Parathyroid adenoma (tissue), 2 donors: ENCODE results near the gene MRRF.
A peak's percentile ranks its signal among the peaks of the same experiment; 100 is the strongest.

Source experiments
- H2AFZ ChIP-seq: fragments of 300-600 bp; sonication (generic); one replicate; pipeline ENCODE4 v1.7.0; 2017; ENCODE audit warnings: antibody characterized with exemption, mild to moderate bottlenecking
- H3K27ac ChIP-seq: fragments of 300-600 bp; sonication (generic); one replicate; pipeline ENCODE4 v1.7.0; 2017
- H3K27me3 ChIP-seq: fragments of 300-600 bp; sonication (generic); one replicate; pipeline ENCODE4 v1.7.0; 2017; ENCODE audit warnings: low read length; ENCODE audit not compliant: control insufficient read depth, insufficient read depth
- H3K36me3 ChIP-seq: fragments of 300-600 bp; sonication (generic); one replicate; pipeline ENCODE4 v1.7.0; 2017; ENCODE audit warnings: low read length; ENCODE audit not compliant: control insufficient read depth, insufficient read depth
- H3K4me1 ChIP-seq: fragments of 300-600 bp; sonication (generic); one replicate; pipeline ENCODE4 v1.7.0; 2017; ENCODE audit warnings: control low read depth
- H3K4me2 ChIP-seq: fragments of 300-600 bp; sonication (generic); one replicate; pipeline ENCODE4 v1.7.0; 2017; ENCODE audit warnings: low read length
- H3K4me3 ChIP-seq: fragments of 300-600 bp; sonication (generic); one replicate; pipeline ENCODE4 v1.7.0; 2017; ENCODE audit warnings: low read depth, low read length
- H3K79me2 ChIP-seq: fragments of 300-600 bp; sonication (generic); one replicate; pipeline ENCODE4 v1.7.0; 2017; ENCODE audit warnings: control low read depth
- H3K9ac ChIP-seq: fragments of 300-600 bp; sonication (generic); one replicate; pipeline ENCODE4 v1.7.0; 2017; ENCODE audit warnings: mild to moderate bottlenecking
- H3K9me3 ChIP-seq: fragments of 300-600 bp; sonication (generic); one replicate; pipeline ENCODE4 v1.7.0; 2017; ENCODE audit warnings: low read length; ENCODE audit not compliant: control insufficient read depth
- CTCF ChIP-seq: fragments of 300-600 bp; sonication (generic); IDR thresholded peaks from one replicate; pipeline ENCODE4 v1.7.0; 2017; ENCODE audit warnings: antibody characterized with exemption, mild to moderate bottlenecking
- donor health status: primary hyperparathyroidism.

The MRRF gene

GRCh38 chr9:122248448-122248865 is 16.2 kb upstream of the MRRF start:
- Histone ChIP-seq H3K36me3 (no peaks in the 10 kb centered on the region), H3K79me2 (no peaks in the 10 kb centered on the region), H2AFZ (no peak overlapping the region), H3K4me2 (no peak overlapping the region), H3K4me1 (no peaks in the 10 kb centered on the region), H3K9me3 (no peaks in the 10 kb centered on the region), H3K27me3 (no peaks in the 10 kb centered on the region), H3K27ac (no peak overlapping the region), H3K4me3 (no peak overlapping the region), H3K9ac (no peak overlapping the region)
- TF ChIP-seq CTCF, result no peak

- Histone ChIP-seq H3K27me3 (no peaks in the 10 kb centered on the region), H3K9me3 (no peaks in the 10 kb centered on the region), H3K27ac (no peak overlapping the region), H3K4me1 (no peaks in the 10 kb centered on the region), H3K36me3 (no peaks in the 10 kb centered on the region), H3K79me2 (no peaks in the 10 kb centered on the region), H3K4me3 (no peak overlapping the region), H2AFZ (no peak overlapping the region), H3K9ac (no peak overlapping the region), H3K4me2 (no peak overlapping the region)
- no peak for TF ChIP-seq CTCF
These were observed 13.3 kb upstream of the MRRF start for GRCh38 chr9:122251351-122251750.

- Histone ChIP-seq H3K27ac (peak overlapping the region; percentile 17), H3K9ac (no peak overlapping the region), H3K4me1 (no peaks in the 10 kb centered on the region), H3K9me3 (no peaks in the 10 kb centered on the region), H3K79me2 (no peaks in the 10 kb centered on the region), H3K27me3 (no peaks in the 10 kb centered on the region), H2AFZ (no peak overlapping the region), H3K4me3 (no peak overlapping the region), H3K4me2 (no peak overlapping the region), H3K36me3 (no peaks in the 10 kb centered on the region)
- TF ChIP-seq CTCF, result no peak
These were observed 11.9 kb upstream of the MRRF start for GRCh38 chr9:122252796-122253195.

GRCh38 chr9:122254761-122255160 is 9.9 kb upstream of the MRRF start:
- H3K4me2 ChIP-seq, result no peak overlapping the region
- no peaks in the 10 kb centered on the region for H3K36me3 ChIP-seq
- H3K4me3 ChIP-seq, result no peak overlapping the region
- no peak overlapping the region for H3K27ac ChIP-seq
- H3K9me3 ChIP-seq, result no peaks in the 10 kb centered on the region
- no peak for TF ChIP-seq CTCF
- H3K9ac ChIP-seq, result no peak overlapping the region
- H2AFZ ChIP-seq, result no peak overlapping the region
- no peaks in the 10 kb centered on the region for H3K4me1 ChIP-seq
- H3K79me2 ChIP-seq, result no peaks in the 10 kb centered on the region
- no peaks in the 10 kb centered on the region for H3K27me3 ChIP-seq

- Histone ChIP-seq H2AFZ (no peak overlapping the region), H3K4me2 (no peak overlapping the region), H3K27me3 (no peaks in the 10 kb centered on the region), H3K9me3 (no peaks in the 10 kb centered on the region), H3K4me1 (no peaks in the 10 kb centered on the region), H3K9ac (no peak overlapping the region), H3K27ac (no peak overlapping the region), H3K36me3 (no peaks in the 10 kb centered on the region), H3K4me3 (no peak overlapping the region), H3K79me2 (no peaks in the 10 kb centered on the region)
- no peak for TF ChIP-seq CTCF
These were observed 8.5 kb upstream of the MRRF start for GRCh38 chr9:122256206-122256605.
